ENCODE data around the gene MBOAT1. TPM values are rescaled to one million over a fixed set of nuclear protein-coding genes. Genes with fewer than 3 reads are reported as not detected.

MBOAT1 gene
- total and polyA plus RNA-seq, 9 donors: 8.5 to 30.2 (median 12.7) TPM

DNA sequence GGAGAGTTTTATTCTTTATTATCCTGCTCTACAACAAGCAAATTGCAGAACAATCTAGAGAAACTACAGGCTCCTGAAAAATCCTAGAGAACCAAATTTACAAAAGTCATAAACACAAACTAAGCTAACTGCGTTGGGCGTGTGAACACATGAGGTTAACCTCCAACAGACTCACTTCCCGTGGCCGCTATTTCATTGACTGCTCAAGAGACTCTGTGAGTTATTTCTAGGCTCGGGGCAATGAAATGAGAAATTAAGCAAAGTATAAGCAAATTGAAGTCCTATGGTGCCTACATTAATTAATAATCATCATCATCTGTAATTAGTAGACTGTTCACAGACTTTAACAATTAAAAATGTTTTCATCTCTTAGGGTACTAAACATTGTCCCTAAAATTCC, 100.0 kb downstream of the MBOAT1 start:
- H3K27ac ChIP-seq: no peak overlapping the region
- no peaks in the 10 kb centered on the region for H3K36me3 ChIP-seq
- no peaks in the 10 kb centered on the region for H3K27me3 ChIP-seq
- 87 to 92% (median 87%) methylated on average over 5 of the region's 5 CpGs for WGBS, 3 donors
- H3K9me3 ChIP-seq: no peaks in the 10 kb centered on the region
- intact Hi-C loops (cut with DNase I): no loop called here
- no peaks in the 10 kb centered on the region for H3K4me1 ChIP-seq (ENCODE audit: insufficient read depth)
- TF ChIP-seq POLR2A (IDR thresholded peaks at IDR 0.05): no peak
- no peak for TF ChIP-seq EP300 (IDR thresholded peaks at IDR 0.05)
- no peak for TF ChIP-seq CTCF (IDR thresholded peaks at IDR 0.05)
- no peak overlapping the region for H3K4me3 ChIP-seq
- DNase-seq: no peak

DNA sequence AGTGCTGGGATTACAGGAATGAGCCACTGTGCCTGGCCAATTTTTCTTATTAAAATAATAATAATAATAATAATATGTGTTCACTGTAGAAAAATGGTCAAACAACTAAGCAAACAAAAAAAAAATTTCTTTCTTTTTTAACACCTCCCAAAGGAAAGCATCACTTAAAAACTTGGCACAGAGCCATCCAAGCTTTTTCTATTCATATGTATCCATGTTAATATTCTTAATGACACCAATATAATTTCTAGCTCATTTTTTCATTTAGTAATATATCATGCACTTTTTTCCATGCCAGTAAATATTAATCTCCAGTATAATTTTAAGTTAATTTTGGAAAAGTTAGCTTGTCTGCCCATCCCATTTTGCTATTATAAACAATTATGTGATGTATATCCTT, 101.8 kb downstream of the MBOAT1 start:
- no peak for DNase-seq
- Histone ChIP-seq H3K4me3 (no peak overlapping the region), H3K9me3 (no peaks in the 10 kb centered on the region), H3K27ac (no peak overlapping the region), H3K4me1 (ENCODE audit: insufficient read depth) (no peaks in the 10 kb centered on the region), H3K36me3 (no peaks in the 10 kb centered on the region), H3K27me3 (no peaks in the 10 kb centered on the region)
- intact Hi-C loops (cut with DNase I): no loop called here
- no peak for TF ChIP-seq POLR2A (IDR thresholded peaks at IDR 0.05)
- TF ChIP-seq EP300 (IDR thresholded peaks at IDR 0.05): no peak
- TF ChIP-seq CTCF (IDR thresholded peaks at IDR 0.05): no peak

GRCh38 chr6:20109526-20109925, 102.7 kb downstream of the MBOAT1 start:
- intact Hi-C loops (cut with DNase I): no loop called here

DNA sequence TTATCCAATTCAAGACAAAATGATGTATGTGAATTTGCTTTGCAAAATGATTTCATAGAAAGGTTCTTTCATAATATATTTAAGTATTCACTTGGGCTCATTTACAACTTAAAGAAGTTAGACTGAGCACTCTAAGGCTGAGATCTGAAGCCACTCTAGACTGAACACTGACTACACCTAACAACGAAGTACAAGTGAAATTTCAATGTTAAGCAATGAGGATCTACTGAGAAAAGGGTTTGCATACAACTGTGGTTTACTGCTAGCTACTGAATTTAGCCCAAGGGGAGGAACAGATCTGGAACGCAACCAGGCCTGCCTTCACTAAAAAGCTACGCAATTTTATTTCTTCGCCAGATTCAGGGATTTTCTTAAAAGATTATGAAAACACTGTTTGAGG, 106.4 kb downstream of the MBOAT1 start:
- TF ChIP-seq POLR2A (IDR thresholded peaks at IDR 0.05): no peak
- no peak for TF ChIP-seq CTCF (IDR thresholded peaks at IDR 0.05)
- TF ChIP-seq EP300 (IDR thresholded peaks at IDR 0.05): no peak
- no peaks in the 10 kb centered on the region for H3K36me3 ChIP-seq
- no peaks in the 10 kb centered on the region for H3K4me1 ChIP-seq (ENCODE audit: insufficient read depth)
- no peak overlapping the region for H3K27ac ChIP-seq
- H3K4me3 ChIP-seq: no peak overlapping the region
- intact Hi-C loops (cut with DNase I): no loop called here
- no peak for DNase-seq
- 89 to 96% (median 92%) methylated on average over 4 of the region's 4 CpGs for WGBS, 3 donors
- no peaks in the 10 kb centered on the region for H3K27me3 ChIP-seq
- H3K9me3 ChIP-seq: no peaks in the 10 kb centered on the region

More at GRCh38 chr6:20109526-20109925, 102.7 kb downstream of the MBOAT1 start:
- no peaks in the 10 kb centered on the region for H3K27me3 ChIP-seq
- no peak for TF ChIP-seq EP300 (IDR thresholded peaks at IDR 0.05)
- TF ChIP-seq CTCF (IDR thresholded peaks at IDR 0.05): no peak
- TF ChIP-seq POLR2A (IDR thresholded peaks at IDR 0.05): no peak
- H3K4me3 ChIP-seq: no peak overlapping the region
- WGBS, 3 donors: 90 to 92% (median 90%) methylated on average over 6 of the region's 6 CpGs
- H3K4me1 ChIP-seq (ENCODE audit: insufficient read depth): no peaks in the 10 kb centered on the region
- H3K27ac ChIP-seq: no peak overlapping the region
- H3K36me3 ChIP-seq: no peaks in the 10 kb centered on the region
- DNase-seq: no peak
- no peaks in the 10 kb centered on the region for H3K9me3 ChIP-seq

DNA sequence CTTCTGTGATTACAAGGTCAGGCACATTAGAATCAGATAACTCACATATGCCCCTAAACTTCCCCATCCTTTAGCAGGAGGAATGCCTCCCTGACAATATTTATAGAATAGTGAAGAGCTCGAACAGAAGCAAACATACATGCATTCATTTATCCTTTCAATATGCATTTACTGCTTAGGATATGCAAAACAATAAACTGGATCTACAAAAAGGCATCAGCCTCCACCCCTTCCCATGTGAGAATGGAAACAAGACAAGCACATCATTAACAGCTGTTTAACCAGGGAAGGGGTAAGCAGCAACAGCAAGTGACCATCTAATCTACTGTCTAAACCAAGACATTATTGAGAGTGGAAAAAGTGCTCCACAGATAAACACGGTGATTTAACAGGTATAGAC, 107.6 kb downstream of the MBOAT1 start:
- Histone ChIP-seq H3K36me3 (no peaks in the 10 kb centered on the region), H3K27ac (no peak overlapping the region)
- TF ChIP-seq EP300 (IDR thresholded peaks at IDR 0.05) (no peak), CTCF (IDR thresholded peaks at IDR 0.05) (no peak), POLR2A (IDR thresholded peaks at IDR 0.05) (no peak)

More for the DNA sequence above, 107.6 kb downstream of the MBOAT1 start:
- intact Hi-C loops (cut with DNase I): no loop called here
- no peaks in the 10 kb centered on the region for H3K9me3 ChIP-seq
- no peaks in the 10 kb centered on the region for H3K27me3 ChIP-seq
- DNase-seq: no peak
- H3K4me3 ChIP-seq: no peak overlapping the region
- H3K4me1 ChIP-seq (ENCODE audit: insufficient read depth): no peaks in the 10 kb centered on the region
- WGBS, 3 donors: 69 to 76% (median 72%) methylated on average over 2 of the region's 2 CpGs
